HCT116 (cell line): ENCODE measurements around the gene ASPG. TPM values are rescaled to one million over a fixed set of nuclear protein-coding genes. Genes with fewer than 3 reads are reported as not detected.
A peak's percentile ranks its signal among the peaks of the same experiment; 100 is the strongest.

ENCODE experiments used
- ATAC-seq: fragments of 200-7000 bp; cut with Tn5 transposase; 2 replicates; pipeline ENCODE4 v1.9.1; 2020; ENCODE audit warnings: mild to moderate bottlenecking, moderate library complexity
- BruUV-seq: library from RNA; stranded (reverse); fragments of 400-500 nt; replicated peaks from 2 replicates; lab custom pipeline; 2021; lab: Mats Ljungman, UMichigan
- CTCF ChIA-PET: fragments of 300-600 bp; sonication (Branson Sonifier 250); formaldehyde crosslinking; loops from one replicate; lab custom pipeline; 2021; ENCODE audit warnings: antibody characterized with exemption; lab: Charles Lee
- POLR2A ChIA-PET: fragments of 300-600, 350-600 bp; sonication (Branson Sonifier 250); formaldehyde crosslinking; loops from one replicate; lab custom pipeline; 2021; ENCODE audit warnings: antibody characterized with exemption; lab: Charles Lee
- RAD21 ChIA-PET, 2 experiments: fragments of 300-600 bp; sonication (Branson Sonifier 250); formaldehyde crosslinking; loops; one replicate each; lab custom pipeline; 2023; ENCODE audit warnings: low total read pairs in 2 of 2; ENCODE audit not compliant: uncharacterized antibody in 2 of 2, unreplicated experiment in 2 of 2, low non-redundant PET in 1 of 2; lab: Charles Lee
- DNase-seq: peaks from one replicate; pipeline ENCODE4 v3.0.0-alpha.2; 2010; ENCODE audit warnings: low read depth, low spot score
- H2AFZ ChIP-seq: fragments of 200-600 bp; shearing (Covaris generic), sonication (generic); 2 replicates; pipeline ENCODE4 v1.6.1; 2017; ENCODE audit warnings: low read depth, mixed run types, mixed read lengths, antibody characterized with exemption, low read length; ENCODE audit not compliant: poor library complexity, severe bottlenecking
- H3K27ac ChIP-seq: 2 replicates; pipeline ENCODE4 v1.5.1; 2012; ENCODE audit warnings: low read depth, low read length
- H3K27me3 ChIP-seq: fragments of 200-600 bp; sonication (generic); 2 replicates; pipeline ENCODE4 v1.6.1; 2016; ENCODE audit warnings: mixed run types, low read length, mixed read lengths; ENCODE audit not compliant: insufficient read depth
- H3K36me3 ChIP-seq, 2 experiments: fragments of 200-500 bp in 1 of 2; fragments of 200-600 bp in 1 of 2; sonication (Bioruptor generic) in 1 of 2; sonication (generic) in 1 of 2; 2 replicates each; pipeline versions ENCODE4 v1.5.1 to v1.6.1; 2014 to 2016; ENCODE audit warnings: low read length in 2 of 2, inconsistent platforms in 1 of 2, mixed read lengths in 1 of 2, mixed run types in 1 of 2; ENCODE audit not compliant: insufficient read depth in 2 of 2, control insufficient read depth in 1 of 2
- H3K4me1 ChIP-seq, 2 experiments: fragments of 200-600 bp in 1 of 2; sonication (generic) in 1 of 2; 2 replicates each; pipeline versions ENCODE4 v1.5.1 to v1.6.1; 2012 to 2017; ENCODE audit warnings: low read length in 2 of 2, inconsistent platforms in 1 of 2, mild to moderate bottlenecking in 1 of 2, mixed read lengths in 1 of 2, mixed run types in 1 of 2, moderate library complexity in 1 of 2; ENCODE audit not compliant: insufficient read depth in 2 of 2, control insufficient read depth in 1 of 2
- H3K4me2 ChIP-seq: fragments of 200-600 bp; sonication (generic); 2 replicates; pipeline ENCODE4 v1.6.1; 2017; ENCODE audit warnings: mixed run types, low read length, mixed read lengths
- H3K4me3 ChIP-seq, 2 experiments: fragments of 200-600 bp in 1 of 2; sonication (generic) in 1 of 2; replicated peaks in 1 of 2; 2 replicates each; pipeline ENCODE4 v1.5.1; 2011 to 2016; ENCODE audit warnings: low read length in 2 of 2, control low read depth in 1 of 2, low read depth in 1 of 2, mild to moderate bottlenecking in 1 of 2, mixed read lengths in 1 of 2, mixed run types in 1 of 2
- H3K79me2 ChIP-seq: fragments of 200-600 bp; sonication (generic); 2 replicates; pipeline ENCODE4 v1.6.1; 2017; ENCODE audit warnings: mild to moderate bottlenecking, mixed run types, low read length, moderate library complexity, mixed read lengths; ENCODE audit not compliant: insufficient read depth
- H3K9ac ChIP-seq: fragments of 200-600 bp; sonication (generic); 2 replicates; pipeline ENCODE4 v1.6.1; 2016; ENCODE audit warnings: low read length, mixed read lengths
- H3K9me2 ChIP-seq: fragments of 200-600 bp; sonication (generic), shearing (Covaris generic); 2 replicates; pipeline ENCODE4 v1.6.1; 2017; ENCODE audit warnings: mixed run types, mild to moderate bottlenecking, moderate library complexity; ENCODE audit not compliant: insufficient read depth
- H3K9me3 ChIP-seq, 2 experiments: fragments of 200-500 bp in 1 of 2; fragments of 200-600 bp in 1 of 2; sonication (Bioruptor generic) in 1 of 2; sonication (generic) in 1 of 2; 2 replicates each; pipeline ENCODE4 v1.6.1; 2014 to 2017; ENCODE audit warnings: low read length in 2 of 2, mixed read lengths in 2 of 2, inconsistent platforms in 1 of 2, low read depth in 1 of 2, mild to moderate bottlenecking in 1 of 2, mixed run types in 1 of 2, moderate library complexity in 1 of 2; ENCODE audit not compliant: control insufficient read depth in 1 of 2, insufficient read depth in 1 of 2
- H4K20me1 ChIP-seq: fragments of 200-600 bp; sonication (generic), shearing (Covaris generic); 2 replicates; pipeline ENCODE4 v1.6.1; 2017; ENCODE audit warnings: mixed run types, mild to moderate bottlenecking, moderate library complexity; ENCODE audit not compliant: insufficient read depth
- ATF3 ChIP-seq: IDR thresholded peaks from 2 replicates; pipeline ENCODE4 v1.6.1; 2012
- CBX3 ChIP-seq: IDR thresholded peaks from 2 replicates; pipeline ENCODE4 v1.6.1; 2012; ENCODE audit warnings: low read depth
- CEBPB ChIP-seq: IDR thresholded peaks from 2 replicates; pipeline ENCODE4 v1.6.1; 2012; ENCODE audit warnings: low read depth
- CTCF ChIP-seq, 3 experiments: fragments of 200-600 bp in 1 of 3; sonication (generic) in 1 of 3; IDR thresholded peaks in 2 of 3; conservative IDR thresholded peaks in 1 of 3; 2 replicates each; pipeline ENCODE4 v1.5.1; 2012 to 2017; ENCODE audit warnings: low read depth in 2 of 3, low read length in 2 of 3, antibody characterized with exemption in 1 of 3, borderline replicate concordance in 1 of 3, control low read depth in 1 of 3, mild to moderate bottlenecking in 1 of 3, mixed read lengths in 1 of 3, mixed run types in 1 of 3, moderate library complexity in 1 of 3; ENCODE audit not compliant: insufficient read depth in 1 of 3
- ELF1 ChIP-seq: IDR thresholded peaks from 2 replicates; pipeline ENCODE4 v1.6.1; 2012; ENCODE audit warnings: low read depth, borderline replicate concordance
- EZH2 ChIP-seq: fragments of 200-600 bp; sonication (generic); IDR thresholded peaks from 2 replicates; pipeline ENCODE4 v1.6.1; 2017; ENCODE audit warnings: antibody characterized with exemption, mixed run types
- FOSL1 ChIP-seq: IDR thresholded peaks from 2 replicates; pipeline ENCODE4 v1.6.1; 2012; ENCODE audit warnings: low read depth
- MAX ChIP-seq: IDR thresholded peaks from 2 replicates; pipeline ENCODE4 v1.6.1; 2012
- POLR2A ChIP-seq: IDR thresholded peaks from 2 replicates; pipeline ENCODE4 v1.7.0; 2011; ENCODE audit warnings: borderline replicate concordance; ENCODE audit not compliant: insufficient read depth, insufficient read length; ENCODE audit errors: extremely low read depth
- POLR2AphosphoS5 ChIP-seq: IDR thresholded peaks from 2 replicates; pipeline ENCODE4 v1.6.1; 2011; ENCODE audit warnings: mild to moderate bottlenecking, low read depth, low read length, moderate library complexity
- RAD21 ChIP-seq: IDR thresholded peaks from 2 replicates; pipeline ENCODE4 v1.6.1; 2012; ENCODE audit warnings: low read depth, mild to moderate bottlenecking
- SIN3A ChIP-seq: IDR thresholded peaks from 2 replicates; pipeline ENCODE4 v1.6.1; 2012; ENCODE audit warnings: low read depth
- TCF7L2 ChIP-seq: IDR thresholded peaks from 2 replicates; pipeline ENCODE4 v1.7.0; 2011; ENCODE audit warnings: borderline replicate concordance, inconsistent platforms; ENCODE audit not compliant: insufficient read depth, insufficient read length; ENCODE audit errors: extremely low read depth
- YY1 ChIP-seq: IDR thresholded peaks from 2 replicates; pipeline ENCODE4 v1.6.1; 2011; ENCODE audit warnings: low read length, low read depth, moderate library complexity, mild to moderate bottlenecking; ENCODE audit not compliant: insufficient replicate concordance; ENCODE audit errors: extremely low read depth
- ZBTB33 ChIP-seq: IDR thresholded peaks from 2 replicates; pipeline ENCODE4 v1.6.1; 2011; ENCODE audit warnings: mild to moderate bottlenecking, low read length, moderate library complexity; ENCODE audit not compliant: insufficient replicate concordance; ENCODE audit errors: extremely low read depth
- ZFX ChIP-seq: fragments of 450-650 bp; IDR thresholded peaks from 2 replicates; pipeline ENCODE4 v1.6.1; 2017
- intact Hi-C: fragments of 100-400 bp; cut with micrococcal nuclease; formaldehyde crosslinking; loops from 2 replicates; pipeline ENCODE4 v1.10.0; 2022
- total RNA-seq: library from RNA; stranded (reverse); gene quantifications from one replicate; pipeline ENCODE4 v1.2.1, GENCODE V29; 2021; ENCODE audit not compliant: unreplicated experiment

ASPG gene
- total RNA-seq, 1 experiment from 2014 or later: not detected

- TF ChIP-seq ATF3: no peak
Measured at GRCh38 chr14:104076743-104077142, 8.8 kb upstream of the ASPG start (continued).

- Histone ChIP-seq H2AFZ (peak overlapping the region; percentile 84), H3K9me3 (peaks cover 6 to 7% of the 10 kb centered on the region in 2 experiments; a peak in 2 of 4 replicates), H3K79me2 (no peaks in the 10 kb centered on the region), H3K4me3 (no peak overlapping the region), H3K9ac (no peak overlapping the region), H3K9me2 (no peaks in the 10 kb centered on the region), H4K20me1 (no peaks in the 10 kb centered on the region), H3K4me1 (peaks cover 2 to 5% of the 10 kb centered on the region in 2 experiments; a peak in 3 of 4 replicates), H3K27ac (no peak overlapping the region), H3K4me2 (peak overlapping the region; percentile 25), H3K36me3 (no peaks in the 10 kb centered on the region), H3K27me3 (no peaks in the 10 kb centered on the region)
- ChIA-PET POLR2A (interaction anchor here (0.8 to 1.3 kb wide), 3 partner anchors 19 to 953 kb away, joined by 3 read pairs; no protein-coding TSS in a partner anchor), RAD21 (interaction anchor here (0.6 to 1.2 kb wide), 7 partner anchors 16 to 486 kb away, joined by 3 to 7 read pairs (median 3); no protein-coding TSS in a partner anchor), CTCF (interaction anchor here (0.7 to 3.3 kb wide), 20 partner anchors 10 to 562 kb away, joined by 3 to 30 read pairs (median 5); partner anchors contain the start of genes XRCC3 and ZFYVE21)
- peak; percentile 88 for DNase-seq
- ATAC-seq: peak; percentile 98
- intact Hi-C loops: loop anchor here (1.0 to 5.0 kb wide), 5 partner anchors 53 to 562 kb away; no protein-coding TSS in a partner anchor
- BruUV-seq: no TSS peak
- TF ChIP-seq MAX (no peak; the same call in 1 of the 2 replicates), ELF1 (no peak; the same call in 1 of the 2 replicates), RAD21 (peak; percentile 100), CEBPB (no peak), CBX3 (peak; percentile 86), YY1 (no peak), FOSL1 (no peak), ATF3 (no peak), EZH2 (no peak), CTCF (IDR thresholded peaks at IDR 0.05 in 2 of 3, conservative IDR thresholded peaks at IDR 0.05 in 1 of 3; ENCODE audit: borderline replicate concordance in 1 of 3, insufficient read depth in 1 of 3, low read depth in 2 of 3, low read length in 2 of 3) (peak; percentile 100), SIN3A (no peak), POLR2A (no peak), ZFX (no peak), TCF7L2 (no peak), POLR2AphosphoS5 (peak; percentile 20; the same call in 1 of the 2 replicates), ZBTB33 (no peak)
Measured at GRCh38 chr14:104078031-104078455, 7.5 kb upstream of the ASPG start.
